HG03571 (cell line): Measurements from ENCODE around the gene NDUFA8.

Experiments
- ATAC-seq: cut with Tn5 transposase; IDR thresholded peaks from one replicate; pipeline ENCODE4 v1.9.1; 2021; ENCODE audit not compliant: unreplicated experiment

NDUFA8 gene

DNA sequence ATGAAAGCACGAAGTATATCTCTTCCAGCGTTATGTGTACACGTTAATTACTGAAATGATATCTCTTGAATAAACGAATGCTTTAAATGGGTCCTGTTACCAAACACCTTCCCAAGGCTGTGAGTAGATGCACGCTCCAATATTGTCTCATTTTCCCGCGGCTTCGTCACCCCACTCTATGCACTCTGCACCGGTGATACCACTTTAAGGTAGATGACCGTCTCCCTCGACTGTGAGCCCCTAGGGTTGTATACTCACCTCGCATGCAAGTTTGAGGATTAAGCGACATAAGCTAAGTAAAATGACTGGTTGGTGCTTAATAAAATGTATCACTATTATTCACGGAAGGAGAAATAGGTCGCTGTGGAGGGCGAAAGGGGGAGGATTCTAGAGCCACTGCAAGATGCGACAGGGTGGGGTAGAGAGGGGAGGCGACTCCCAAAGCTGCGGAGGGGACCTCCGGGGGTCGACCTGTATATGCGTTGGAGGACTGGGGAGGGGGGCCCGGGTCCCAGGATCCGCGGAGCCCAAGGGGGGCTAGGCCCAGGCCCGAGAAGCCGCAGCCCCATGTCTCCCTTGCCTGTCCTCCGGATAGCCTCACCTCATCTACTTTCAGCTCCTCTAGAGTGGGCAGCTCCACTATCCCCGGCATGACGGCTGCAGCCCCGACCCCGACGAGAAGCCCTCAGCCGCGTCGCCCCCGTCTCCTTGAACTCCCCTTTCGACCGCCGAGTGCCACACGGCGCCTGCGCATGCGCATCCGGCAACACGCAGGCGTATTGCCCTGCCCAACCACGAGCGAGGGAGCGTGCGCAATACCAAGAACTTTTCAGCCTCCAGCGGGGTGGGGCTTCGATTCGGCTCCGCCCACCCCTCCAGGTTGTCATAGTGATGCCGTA, at the start of gene NDUFA8, which contains the start of gene MORN5:
Gene NDUFA8, minus strand, starts transcription at position 754 of the 899 bp plus-strand sequence. Its CDS starts 102 bp downstream, at position 652.
Gene MORN5, plus strand, starts transcription at position 883 of the 899 bp plus-strand sequence. CDS start 65 bp downstream, outside the sequence.
- peak; percentile 96 for ATAC-seq

DNA sequence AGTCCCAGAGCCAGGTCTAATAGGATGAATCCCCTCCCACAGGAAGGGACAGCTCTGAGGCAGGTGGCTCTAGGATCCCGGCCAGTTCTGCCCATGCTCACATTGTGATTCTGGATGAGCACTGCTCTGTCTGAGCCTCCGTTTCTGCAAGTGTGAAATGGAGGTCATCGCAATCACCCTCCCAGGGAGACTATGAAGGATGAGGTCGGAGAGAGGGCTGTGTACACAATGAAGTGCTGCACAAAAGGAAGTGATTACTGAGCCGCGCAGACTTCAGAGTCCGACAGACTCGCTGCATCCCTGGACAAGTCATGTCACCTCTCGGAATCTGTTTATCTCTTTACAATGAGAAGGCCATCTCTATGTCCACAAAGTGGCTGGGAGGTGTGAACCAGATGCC, 47.5 kb upstream of the NDUFA8 start:
- no peak for ATAC-seq

DNA sequence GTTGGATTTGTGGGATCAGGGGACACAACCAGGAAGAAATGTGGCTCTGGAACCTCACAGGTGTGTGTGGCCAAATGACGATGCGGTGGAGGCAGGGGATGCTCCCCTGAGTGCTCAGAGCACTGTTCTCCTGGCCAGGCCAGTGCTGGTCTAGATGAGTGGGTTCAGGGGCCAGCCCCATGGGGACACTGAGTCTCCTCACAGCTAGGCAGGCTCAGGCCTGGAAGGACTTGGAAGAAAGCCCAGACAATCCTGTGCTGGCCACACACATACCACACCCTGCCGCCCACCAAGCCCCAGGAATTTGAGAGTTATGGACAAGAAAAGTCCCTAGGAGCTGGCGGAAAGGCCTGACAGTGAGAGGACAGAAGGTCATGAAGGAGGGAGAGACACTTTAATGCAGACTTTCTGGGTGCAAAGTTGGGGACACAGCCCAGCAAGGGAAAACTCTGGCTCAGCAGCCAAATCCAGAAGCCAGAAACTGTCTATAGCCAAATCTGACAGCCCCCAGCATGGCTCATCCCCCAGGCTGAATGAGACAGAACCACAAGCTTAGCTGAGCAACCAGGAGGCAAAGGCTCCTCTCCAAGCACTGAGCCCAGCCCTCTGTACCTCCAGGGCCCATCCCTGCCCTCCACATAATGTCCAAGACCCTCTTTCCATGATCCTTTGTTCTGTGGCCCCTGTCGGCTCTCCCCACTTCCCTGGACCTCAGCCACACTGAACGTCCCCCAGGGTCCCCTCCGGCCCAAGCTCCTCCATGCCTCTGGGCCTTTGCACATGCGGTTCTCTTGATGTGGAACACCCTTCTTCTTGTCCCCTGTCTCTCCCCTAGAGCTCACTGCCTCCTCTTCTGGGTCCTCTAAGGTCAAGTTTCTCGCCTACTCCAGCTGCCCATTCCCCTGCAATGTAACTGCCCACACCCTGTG, 46.8 kb upstream of the NDUFA8 start:
- no peak for ATAC-seq

DNA sequence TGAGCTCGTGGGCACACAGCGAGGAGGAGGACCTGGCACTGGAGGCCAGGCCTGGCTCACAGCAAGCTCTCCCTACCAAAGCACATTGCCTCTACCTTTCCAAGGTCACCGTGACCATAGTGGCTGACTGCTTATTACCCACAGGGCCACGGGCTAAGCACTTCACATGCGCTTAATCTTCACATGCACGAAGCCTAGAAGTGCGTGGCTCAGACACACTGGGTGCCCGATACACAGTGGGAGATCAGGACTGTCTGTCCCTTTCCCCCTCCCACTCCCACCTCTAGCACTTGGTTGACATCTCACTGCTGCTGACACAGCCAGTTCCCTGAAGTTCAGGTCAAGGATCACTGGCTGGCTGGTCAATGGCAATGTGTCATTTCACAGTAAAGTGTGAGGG, 45.6 kb upstream of the NDUFA8 start:
- ATAC-seq: no peak

DNA sequence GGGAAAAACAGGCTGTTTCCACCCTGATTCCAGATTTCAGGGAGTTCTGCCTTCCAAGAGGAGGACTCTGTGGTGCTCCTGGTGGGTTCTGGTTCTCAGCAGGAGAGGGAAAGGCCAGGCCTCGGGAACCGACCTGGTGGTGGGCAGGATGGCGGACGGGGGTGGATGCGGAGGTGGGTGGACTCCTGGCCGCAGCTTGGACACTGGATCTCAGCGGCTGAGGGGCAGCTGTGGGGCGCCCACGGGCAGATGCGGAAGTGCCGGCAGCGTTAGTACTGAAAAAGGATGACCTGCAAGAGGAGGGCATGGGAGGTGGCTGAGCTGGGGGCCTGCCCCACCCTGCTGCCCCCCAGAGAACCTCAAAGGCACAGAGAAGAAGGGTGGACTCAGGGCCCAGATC, 44.9 kb upstream of the NDUFA8 start:
- no peak for ATAC-seq

DNA sequence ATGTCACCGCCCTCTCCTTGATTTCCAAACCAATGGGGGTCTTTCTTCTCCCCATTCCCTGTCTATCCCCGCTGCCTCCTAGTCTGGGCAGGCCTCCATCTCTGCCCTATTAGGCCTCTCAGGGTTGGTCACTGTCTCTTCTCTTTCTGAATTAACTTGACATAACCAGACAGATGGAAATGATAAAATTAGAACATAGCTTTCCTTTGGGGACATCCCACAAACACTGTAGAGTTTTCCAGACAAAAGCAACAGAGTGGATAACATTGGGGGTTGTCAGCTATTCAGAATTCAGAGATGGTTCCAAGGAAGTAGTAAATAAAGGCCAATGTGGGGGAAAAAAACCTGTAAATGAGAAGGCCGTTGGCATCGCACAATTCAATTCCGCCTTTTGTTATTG, 44.5 kb upstream of the NDUFA8 start:
- no peak for ATAC-seq

DNA sequence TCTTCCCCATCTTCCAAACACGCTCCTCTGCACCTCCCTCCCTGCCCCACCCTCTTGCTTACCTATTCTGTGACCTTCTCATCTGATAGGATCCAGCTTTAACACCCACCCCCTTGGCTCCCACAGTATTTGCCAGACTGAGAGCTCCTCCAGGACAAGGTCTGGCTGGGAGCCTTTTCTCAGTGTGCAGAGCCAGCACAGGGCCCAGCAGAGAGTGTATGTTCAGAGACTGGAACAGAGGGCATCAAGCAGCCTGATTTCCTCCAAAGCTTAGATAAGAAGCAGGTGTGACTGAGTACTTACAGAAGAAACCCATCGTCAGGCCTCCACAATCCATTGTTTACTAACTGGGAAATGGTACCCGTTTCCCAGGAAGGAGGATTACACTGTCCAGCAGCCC, 42.5 kb upstream of the NDUFA8 start:
- no peak for ATAC-seq

DNA sequence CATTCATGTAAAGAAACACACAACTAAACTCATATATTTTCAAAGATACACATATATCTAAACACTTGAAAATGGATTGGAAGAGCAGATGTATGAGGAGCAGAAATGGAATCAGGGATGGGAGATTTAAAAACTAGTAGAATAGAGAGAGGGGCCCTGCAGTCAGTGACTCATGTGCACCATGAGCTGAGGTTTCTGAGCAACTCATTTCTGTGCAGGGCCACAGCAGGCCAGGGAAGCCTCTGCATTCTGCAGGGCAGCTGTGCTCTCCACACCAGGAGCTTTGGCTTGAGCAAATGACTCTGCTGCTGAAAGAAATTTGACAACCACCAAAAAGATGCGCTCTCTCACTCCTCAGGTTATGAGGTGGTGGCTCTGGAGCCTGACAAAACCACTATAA, 42.1 kb upstream of the NDUFA8 start:
- ATAC-seq: no peak

DNA sequence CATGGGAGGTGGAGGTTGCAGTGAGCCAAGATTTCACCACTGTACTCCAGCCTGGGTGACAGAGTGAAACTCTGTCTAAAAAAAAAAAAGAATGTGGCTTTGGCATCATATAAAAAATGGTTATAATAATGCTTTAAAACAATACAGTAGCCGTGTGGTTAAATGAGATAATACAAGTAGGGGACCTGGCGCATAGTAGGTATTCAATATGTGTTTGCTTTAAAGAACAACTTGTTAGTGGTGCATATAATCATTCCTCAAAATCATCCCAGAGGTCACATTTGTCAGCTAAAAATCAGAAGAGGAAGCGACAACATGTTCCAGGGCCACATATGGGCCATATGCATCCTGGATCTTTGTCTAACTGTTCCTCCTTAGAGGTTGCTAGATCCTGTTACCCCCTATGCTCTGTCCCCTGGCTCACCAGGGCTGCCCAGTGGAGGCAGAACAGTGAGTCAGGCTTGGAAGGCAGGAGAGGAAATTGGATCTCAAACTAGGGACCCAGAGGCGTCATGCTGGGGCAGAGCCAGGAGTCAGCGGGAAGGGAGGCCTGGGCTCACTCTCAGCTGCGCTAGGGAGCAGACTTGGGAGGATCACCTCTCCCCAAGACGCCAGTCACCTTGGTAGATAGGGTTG, 41.5 kb upstream of the NDUFA8 start:
- no peak for ATAC-seq

DNA sequence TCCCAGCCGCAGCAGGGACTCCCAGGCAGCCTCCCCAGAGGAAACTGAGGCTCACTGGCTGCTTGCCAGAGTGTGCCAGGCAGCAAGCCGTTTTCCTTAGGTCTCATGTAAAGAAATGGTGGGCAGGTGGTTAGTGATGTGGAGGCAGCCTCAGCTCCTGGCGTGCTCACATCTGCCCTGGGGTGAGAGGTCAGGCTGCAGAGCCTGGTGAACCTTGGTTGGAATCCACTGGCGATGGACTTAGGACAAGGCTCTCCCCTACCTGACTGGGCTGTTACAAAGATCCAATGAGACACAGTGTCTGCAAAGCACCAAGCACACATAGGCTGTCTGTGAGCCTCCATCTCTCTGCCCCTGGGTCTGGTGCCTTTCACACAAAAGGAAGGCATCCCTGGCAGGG, 38.3 kb upstream of the NDUFA8 start:
- ATAC-seq: no peak

DNA sequence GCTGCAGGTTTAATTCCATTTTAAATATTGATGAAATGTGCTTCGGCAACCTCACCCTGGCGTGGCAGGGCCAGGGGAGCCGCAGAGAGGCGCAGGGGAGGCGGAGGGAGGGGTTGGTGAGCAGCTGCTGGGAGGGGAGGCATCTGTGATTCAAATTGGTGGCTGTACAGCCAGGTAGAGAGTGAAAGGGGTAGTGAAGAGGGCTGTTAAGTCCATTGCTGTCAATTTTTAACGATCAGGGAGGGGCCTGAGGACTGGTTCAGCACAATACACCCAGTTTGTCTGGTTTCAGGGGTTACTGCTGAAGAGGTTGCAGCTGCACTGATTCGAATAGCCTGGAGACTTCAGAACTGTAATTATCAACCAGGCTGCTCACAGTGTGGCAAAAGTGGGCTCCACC, 37.8 kb upstream of the NDUFA8 start:
- ATAC-seq: no peak

DNA sequence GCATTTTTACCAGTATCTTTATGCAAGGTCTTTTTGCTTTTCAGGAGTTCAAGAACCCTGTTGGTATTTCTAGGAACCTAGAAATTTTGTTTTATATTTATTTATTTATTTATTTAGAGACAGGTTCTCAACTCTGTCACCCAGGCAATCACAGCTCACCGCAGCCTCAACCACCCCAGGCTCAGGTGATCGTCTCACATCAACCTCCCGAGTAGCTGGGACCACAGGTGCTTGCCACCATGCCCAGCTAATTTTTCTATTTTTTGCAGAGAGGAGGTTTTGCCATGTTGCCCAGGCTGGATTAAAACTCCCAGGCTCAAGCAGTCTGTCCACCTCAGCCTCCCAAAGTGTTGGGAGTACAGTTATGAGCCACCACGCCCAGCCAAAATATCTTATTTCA, 36.3 kb upstream of the NDUFA8 start:
- ATAC-seq: no peak

DNA sequence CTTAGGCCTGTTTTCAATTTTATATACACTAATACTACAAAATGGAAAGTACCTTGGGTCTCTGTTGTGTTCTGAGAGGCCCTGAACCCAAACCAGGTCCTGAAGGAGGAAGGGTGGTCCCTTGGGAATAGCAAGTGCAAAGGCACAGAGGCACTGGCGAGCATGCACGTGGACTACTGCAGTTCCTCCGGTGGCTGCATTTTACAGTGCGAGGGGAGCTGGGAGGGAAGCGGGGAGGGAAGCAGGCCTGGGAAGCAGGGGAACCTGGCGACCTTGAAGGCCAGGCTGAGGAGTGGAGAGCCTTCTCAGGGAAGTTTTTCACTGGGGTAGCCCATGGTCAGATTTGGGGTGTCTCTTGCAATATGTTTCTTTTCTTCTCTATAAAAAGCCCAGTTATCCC, 34.1 kb upstream of the NDUFA8 start:
- ATAC-seq: no peak

DNA sequence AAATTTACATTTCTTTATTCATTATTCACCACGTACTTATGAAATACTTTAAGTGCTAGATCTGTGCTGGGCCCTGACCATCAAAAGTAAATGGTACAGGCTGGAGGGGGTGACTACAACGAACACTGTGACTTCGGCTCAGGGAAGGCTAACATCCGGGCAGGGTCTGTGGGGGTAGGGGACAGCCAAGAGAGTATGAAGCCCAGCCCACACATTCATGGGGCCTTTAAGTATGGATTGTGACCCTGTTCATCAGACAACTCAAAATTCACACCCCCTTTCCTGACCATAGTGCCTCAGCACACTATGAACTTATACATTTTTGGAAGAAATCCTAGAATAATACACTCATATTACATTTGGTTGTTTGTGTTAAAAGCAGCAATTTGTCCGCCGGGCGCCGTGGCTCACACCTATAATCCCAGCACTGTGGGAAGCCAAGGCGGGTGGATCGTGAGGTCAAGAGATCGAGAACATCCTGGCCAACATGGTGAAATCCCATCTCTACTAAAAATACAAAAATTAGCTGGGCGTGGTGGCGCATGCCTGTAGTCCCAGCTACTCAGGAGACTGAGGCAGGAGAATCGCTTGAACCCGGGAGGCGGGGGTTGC, 33.4 kb upstream of the NDUFA8 start:
- no peak for ATAC-seq

DNA sequence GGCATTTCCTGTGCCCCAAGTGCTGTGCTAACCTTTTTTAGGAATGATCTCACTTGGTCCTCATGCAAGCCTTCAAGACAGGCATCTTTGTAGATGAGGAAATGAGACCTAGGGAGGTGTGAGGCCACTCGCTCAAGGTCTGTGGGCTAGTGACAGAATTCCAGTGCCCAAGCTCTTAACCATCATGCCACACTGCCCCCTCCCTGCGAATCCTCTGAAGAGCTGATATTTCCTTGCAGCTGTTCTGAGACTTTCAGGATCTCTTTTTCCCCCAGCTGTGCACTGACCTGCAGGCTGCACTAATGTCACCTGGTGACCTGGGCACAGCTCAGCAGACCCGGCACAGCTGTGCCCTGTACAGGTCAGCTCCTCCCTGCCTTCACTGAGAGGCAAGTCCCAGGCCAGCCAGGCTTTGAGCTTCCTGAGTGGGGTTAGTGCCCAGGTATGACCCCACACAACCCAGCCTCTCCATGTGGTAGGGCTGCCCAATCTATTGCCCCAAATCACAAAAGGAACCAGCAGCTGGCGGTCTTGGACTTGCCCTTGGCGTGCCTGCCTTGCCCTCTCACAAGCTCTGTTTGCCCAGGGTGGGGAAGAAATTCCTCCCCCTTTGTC, 32.8 kb upstream of the NDUFA8 start:
- ATAC-seq: no peak

DNA sequence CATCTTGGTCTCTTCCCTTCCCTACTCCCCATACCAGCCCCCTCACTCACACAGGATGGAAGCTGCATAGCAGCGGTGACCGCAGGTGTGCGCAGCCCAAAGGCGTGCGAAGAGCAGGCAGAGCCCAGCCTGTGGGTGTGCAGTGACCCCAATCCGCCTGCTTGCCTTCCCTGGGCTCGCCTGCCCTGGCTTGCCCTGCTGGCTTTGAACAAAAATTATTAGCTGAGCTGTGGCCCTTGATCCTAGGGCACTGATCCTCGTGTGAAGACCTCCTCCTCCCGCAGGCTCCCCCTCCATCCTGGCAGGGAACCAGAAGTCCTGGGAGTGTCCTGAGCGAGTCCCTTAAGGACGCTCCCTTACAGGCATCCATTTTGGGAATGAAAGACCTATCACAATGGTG, 32.0 kb upstream of the NDUFA8 start:
- ATAC-seq: no peak

DNA sequence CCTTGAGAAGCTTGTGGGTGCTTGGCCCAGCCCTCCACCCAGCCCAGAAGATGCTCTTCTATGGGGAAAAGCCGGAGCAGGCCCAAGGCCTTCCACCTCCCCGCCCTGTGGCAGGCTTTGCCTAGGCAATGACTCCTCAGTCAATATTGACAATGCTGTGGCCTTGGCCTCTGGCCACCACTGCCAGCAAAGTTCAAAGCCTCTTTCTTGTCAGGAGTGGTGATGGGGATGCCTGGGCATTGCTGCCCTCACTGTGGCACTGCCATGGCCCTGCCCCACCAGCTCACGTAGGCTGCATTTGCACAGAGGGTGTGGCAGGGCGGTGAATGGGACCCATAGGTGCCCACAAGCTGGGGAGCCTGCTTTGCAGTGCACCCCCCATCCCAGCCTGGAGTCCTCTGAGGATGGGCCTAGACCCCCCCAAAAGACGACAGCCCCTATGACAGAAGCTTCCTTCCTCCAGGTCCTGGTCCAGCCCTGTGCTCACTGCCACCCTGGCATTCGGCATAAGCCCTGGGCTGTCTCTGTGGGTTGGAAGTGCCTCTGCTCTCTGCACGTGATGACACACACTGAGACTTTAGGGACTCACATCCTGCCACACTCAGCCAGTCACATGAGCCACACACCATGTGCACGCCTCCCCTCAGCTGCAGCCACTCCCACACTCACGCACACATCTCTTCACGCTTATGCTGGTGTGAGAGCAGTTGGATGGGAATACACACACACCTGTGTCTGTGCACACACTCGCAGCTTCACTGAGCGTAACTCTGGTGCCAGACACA, 31.2 kb upstream of the NDUFA8 start:
- no peak for ATAC-seq

DNA sequence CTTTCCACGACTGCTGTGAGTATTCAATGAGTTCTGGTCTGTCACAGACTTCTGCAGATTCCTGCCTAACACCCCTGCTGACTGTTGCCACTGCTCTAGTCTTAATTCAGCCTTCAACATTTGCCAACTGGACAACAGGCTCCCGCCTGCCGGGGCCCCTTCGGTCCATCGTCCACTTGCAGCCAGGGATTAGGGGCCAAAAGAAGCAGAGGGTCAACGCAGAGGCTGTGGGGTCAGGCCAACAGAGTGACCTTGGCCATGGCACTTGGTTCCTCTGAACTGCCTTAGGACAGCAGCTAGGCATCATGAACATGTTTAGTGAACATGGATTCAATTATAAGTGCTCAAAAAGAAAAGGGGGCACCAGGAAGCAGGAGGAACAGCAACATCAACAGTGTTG, 28.8 kb upstream of the NDUFA8 start:
- no peak for ATAC-seq

DNA sequence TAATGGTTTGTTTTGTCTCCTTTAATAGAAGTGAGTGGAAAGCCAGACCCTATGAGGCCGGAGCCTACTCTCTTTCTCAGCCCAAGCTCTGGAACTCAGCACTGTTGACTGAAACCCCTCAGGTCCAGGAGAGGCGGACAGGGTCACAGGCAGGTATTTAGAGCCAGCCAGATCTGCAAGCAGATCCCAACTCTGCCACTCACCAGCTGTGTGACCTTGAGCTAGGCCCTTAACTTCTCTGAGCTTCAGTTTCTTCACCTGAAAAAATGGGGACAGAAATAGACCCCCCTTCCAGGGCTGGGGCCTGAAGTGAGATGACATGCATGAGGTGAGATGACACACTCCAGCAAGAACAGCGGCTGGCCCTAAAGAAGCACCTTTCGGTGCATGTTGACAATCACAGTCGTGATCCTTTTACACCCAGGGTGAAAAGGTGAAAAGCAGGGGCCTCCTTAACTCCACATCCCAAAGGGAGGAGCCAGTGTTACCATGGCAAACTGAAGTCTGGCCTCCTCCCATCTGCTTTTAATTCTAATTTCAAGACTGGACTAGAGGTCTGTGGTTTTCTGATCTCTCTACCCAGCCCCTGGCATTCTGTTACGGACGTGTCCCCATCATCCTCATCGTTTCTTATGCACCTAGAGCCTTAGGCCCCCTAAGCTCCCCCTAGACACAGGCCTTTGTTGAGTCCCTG, 27.3 kb upstream of the NDUFA8 start:
- no peak for ATAC-seq
